Measurements from ENCODE around the gene ABTB2.
"Not testable (repeated sequence)": the region's sequence is repeated elsewhere in the genome, so short reads cannot be mapped to it uniquely, and the experiment has no call there.

Gene ABTB2

DNA sequence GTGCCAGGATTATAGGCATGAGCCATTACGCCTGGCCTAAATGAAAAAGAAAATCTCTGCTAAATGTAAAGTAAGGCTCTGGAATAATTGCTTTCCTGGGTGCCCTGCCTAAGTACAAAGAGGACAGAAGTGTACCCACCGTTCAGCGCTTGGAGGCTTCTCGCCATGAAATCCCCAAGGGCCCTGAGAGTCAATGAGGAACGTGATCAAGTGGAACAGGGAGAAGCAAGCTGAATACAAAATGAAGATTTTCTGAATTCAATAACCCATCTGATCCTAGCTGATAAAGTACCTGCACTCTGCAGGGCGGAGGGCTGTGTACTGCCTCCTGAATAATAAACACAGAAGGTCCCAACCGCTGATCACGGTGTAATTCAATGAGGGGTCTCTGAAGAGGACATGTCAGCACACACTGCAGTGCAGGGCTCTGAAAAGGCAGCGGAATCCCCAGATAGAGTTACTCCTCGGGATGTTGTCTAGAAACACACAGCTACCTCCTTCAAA lies 97.7 kb downstream of the ABTB2 start:
- DNase-seq: no peak

DNA sequence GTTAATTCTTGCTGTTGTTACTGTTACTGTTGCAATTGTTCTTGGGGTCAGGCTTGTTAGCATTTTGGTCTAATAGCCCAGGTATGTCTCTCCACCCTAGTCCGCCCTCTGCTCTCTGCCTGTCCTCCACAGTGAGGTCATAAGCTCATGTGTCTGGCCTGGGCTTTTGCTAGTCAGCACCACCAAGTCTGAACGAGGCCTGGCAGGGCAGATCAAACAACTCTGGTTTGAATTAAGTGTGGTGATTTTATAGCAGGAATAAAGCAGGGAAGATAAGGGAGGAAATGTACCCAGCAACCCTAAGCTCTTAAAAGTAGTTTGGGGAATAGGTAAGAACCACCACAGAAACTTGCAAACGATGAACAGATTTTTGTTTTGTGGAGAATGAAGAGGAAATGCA lies 98.7 kb downstream of the ABTB2 start:
- no peak for DNase-seq

DNA sequence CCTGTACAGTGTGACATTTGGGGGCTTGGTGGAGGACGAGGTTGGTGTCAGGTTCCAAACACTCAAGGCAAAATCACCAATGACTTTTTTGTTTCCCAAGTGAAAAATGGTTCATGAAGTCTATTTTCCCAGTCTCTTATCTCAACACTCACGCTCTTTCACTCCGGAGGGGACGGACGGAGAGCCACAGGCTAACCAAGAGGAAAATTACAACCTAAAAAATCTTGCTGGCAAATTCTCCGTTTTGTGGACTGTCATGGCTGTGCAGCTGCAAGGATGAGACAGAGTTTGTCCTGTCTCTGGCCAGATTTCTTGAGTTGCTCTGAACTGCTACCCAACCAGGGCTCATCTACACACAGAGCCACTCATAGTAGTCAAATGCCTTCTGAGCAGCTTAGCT lies 101.2 kb downstream of the ABTB2 start:
- no peak for DNase-seq

DNA sequence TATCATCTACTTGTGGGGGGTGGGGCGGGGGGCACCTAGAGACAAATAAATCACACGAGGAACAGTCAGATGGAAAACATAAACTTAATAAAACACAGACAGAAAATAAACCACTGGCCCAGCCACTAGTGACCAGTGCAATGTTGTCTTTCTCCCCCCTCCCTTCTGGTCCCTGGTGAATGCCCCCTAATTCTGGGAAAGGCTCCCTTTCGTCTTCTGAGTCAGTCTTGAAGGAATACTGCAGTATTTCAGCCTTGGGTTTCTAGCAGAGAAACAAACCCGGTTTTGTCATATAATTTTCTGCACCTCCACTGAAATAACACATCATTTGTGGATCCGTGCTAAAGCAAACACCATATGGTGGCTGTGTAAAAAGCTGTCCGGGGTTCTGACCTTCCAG lies 101.7 kb downstream of the ABTB2 start:
- DNase-seq: no peak

DNA sequence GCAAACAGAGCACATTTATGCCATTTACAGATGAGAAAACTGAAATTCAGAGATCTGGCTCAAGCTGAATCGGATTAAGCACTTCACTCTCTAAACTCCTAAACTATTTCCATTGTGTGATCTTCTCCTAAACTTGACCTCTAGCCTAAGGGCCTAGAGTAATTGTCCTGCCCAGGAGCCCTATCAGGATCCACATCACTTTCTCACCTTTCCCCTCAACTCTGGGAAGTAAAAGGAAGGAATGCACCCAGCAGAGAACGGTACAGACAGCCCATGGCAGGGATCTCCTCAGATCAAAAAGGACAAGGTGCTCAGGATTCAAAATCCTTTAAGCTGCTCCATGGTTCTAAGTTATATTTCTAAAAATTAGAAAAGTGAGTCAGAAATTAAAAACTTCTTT lies 102.7 kb downstream of the ABTB2 start:
- no peak for DNase-seq

DNA sequence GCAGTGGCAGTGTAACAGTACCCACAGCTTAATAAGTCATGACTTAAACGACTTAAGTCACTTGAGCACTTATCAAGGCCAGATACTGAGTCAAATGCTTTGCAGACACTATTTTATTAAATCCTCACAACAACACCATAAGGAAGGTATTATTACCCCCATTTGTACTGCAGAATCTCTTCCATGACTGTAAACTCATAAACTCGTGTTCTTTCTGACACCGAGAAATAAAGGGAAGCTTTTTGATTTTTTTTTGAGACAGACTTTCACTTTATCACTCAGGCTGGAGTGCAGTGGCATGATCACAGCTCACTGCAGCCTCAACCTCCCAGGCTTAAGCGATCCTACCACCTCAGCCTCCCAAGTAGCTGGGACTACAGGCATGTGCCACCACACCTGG lies 103.8 kb downstream of the ABTB2 start:
- no peak for DNase-seq

DNA sequence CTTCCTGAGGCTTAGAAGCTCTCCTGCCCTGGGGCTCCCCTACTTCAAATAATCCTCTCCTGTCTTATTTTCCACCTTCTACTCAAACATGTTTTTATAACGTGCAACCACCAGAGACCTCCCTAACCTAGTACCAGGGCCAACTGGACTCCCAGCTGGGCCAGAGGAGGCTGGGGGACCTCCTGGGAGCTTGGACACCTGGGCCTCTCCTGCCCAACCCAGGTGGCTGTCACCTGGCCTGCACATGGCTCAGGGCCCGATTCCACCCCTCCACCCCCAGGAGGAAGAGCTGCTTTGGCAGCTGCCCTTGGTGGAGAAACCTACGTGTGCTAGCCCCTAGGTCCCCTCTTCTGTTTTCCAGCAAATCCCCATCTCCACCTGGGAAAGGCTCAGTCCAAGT lies 105.2 kb downstream of the ABTB2 start:
- DNase-seq: no peak

DNA sequence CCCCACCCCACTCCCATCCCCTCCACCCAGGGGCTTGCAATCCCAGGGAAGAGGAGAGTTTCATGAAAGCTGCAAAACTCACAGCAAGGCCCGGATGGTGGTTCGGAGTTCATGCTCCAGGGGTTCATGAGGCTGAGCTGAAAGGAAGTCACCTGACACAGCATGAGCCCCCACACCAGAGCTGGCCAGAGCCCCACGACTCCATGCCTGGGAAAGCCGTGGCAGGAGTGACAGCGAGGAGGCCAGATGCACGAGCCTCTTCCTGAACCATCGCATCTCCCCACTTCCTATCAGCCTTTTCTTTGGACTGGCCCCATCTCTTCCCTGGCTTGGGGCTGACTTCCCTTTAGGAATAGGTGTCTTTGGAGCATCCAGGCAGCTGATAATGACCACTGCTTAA lies 105.8 kb downstream of the ABTB2 start:
- no peak for DNase-seq

DNA sequence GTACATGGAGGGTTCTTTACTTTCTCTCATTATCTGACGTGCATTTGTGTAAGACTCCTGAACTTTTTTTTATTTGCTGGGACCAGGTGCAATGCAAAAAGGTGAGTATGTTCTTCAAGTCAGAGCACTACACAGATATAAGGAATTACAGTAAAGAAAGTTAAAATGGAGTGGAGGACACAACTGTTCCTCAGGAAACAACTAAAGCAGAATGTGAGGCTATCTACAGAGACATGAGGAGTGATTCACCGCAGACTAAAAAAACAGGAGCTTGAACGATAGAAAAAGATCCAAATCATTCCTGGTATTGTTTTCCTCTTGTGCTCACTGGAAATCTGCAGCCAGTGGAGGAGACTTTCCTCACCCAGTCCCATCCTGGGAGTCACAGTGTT lies 106.2 kb downstream of the ABTB2 start:
- DNase-seq: no peak

DNA sequence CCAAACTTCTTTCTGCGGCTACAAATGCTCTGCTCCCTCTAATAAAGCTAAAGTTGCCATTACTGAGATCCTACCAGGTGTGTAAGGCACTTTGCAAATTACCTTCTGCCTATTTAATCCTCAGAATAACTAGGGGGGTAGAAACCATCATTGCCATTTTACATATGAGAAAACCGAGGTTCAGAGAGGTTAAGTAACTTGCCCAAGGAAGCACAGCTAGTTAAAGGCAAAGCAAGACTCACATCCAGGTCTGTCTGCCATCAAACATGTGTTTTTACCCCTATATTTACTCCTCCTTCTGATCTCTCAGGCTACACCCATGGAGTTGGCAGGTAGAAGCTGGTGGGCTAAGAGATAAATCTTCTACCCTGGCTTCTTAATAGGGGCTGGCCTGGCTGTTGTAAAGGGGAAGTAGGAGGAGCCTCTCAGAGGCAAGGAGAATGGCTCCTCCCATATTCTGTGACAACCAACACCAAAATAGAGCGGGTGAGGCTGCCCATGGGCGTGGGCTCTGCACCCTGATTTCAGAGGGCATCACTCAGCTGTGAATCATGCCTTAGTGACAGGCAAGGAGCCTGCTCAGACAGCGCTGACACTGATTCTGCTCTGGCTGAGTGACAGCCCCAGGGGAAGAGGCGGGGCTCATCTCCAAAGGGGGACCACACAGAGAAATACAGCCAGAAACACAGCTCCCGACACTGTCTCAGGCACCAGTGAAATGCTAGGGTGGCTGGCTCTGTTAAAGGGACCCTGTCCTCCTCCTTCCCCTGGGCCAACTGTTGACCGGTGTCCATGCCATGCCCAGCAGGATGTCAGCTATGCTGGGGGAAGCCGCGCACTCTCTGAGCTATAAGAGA lies 106.8 kb downstream of the ABTB2 start:
- DNase-seq: peak in 1 of 2 donors; percentile 23

DNA sequence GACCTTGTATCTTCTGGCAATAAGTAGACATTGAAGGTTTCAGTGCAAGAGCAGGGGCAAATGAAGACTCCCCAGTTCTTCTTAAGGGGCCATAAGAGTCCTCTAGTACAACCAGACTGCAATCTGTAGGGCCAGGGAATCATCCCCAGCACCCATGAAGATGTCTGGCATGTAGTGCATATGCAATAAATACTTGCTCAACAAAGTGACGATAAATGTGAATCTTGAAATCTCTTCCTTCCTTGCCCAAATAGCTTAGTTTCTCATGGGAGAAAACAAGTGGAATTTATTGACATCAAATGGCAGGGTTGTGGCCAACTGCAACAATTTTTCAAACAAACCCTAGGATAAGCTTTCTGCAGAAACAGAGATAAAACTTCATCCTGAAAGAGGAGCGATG lies 107.6 kb downstream of the ABTB2 start:
- no peak for DNase-seq

DNA sequence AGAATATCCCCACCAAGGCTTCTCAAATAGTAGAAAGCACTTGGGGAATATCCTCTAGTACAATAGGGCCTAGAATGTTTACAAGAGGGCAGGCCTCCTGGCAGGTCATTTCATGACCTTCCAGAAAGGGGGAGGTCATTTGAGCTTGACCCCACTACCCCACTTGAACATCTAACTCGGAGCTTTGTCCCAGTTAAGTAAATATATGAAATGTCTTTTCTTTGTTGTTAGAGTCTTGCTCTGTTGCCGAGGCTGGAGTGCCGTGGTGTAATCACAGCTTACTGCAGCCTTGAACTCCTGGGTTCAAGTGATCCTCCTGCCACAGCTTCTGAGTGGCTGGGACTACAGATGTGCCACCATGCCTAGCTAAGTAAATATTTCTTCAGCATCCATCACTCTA lies 108.4 kb downstream of the ABTB2 start:
- DNase-seq: no peak

DNA sequence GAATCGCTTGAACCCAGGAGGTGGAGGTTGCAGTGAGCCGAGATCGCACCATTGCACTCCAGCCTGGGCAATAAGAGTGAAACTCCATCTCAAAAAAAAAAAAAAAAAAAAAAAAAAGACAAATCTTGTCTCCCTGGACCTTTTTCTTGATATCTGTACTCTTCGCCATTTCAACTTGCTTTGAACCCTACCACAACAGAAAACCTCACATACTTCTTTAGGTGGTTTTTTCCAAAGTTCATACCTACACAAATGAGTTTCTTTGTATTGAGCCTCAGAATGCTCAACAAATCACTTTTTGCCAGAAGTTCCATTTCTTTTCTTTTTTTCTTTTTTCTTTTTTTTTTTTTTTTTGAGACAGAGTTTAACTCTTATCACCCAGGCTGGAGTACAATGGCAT lies 111.3 kb downstream of the ABTB2 start:
- DNase-seq: not testable (repeated sequence)

DNA sequence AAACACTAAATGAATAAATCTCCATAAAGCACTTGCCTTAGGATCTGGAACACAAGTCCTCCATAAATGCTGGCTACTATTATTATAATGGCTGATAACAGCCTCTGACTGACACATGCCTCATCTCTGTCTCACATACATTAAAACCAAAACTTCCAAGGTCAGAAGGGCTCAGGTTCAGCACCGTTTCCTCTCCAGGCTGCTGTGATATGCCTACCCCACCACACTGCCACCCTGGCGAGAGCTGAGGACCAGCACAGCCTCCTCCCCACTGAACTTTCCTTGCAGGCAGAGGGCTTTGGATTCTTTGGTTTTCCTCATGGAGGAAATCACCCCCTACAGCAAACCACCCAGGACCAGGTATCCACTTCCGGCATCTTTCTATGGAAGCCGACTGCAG lies 112.8 kb downstream of the ABTB2 start:
- DNase-seq: no peak

DNA sequence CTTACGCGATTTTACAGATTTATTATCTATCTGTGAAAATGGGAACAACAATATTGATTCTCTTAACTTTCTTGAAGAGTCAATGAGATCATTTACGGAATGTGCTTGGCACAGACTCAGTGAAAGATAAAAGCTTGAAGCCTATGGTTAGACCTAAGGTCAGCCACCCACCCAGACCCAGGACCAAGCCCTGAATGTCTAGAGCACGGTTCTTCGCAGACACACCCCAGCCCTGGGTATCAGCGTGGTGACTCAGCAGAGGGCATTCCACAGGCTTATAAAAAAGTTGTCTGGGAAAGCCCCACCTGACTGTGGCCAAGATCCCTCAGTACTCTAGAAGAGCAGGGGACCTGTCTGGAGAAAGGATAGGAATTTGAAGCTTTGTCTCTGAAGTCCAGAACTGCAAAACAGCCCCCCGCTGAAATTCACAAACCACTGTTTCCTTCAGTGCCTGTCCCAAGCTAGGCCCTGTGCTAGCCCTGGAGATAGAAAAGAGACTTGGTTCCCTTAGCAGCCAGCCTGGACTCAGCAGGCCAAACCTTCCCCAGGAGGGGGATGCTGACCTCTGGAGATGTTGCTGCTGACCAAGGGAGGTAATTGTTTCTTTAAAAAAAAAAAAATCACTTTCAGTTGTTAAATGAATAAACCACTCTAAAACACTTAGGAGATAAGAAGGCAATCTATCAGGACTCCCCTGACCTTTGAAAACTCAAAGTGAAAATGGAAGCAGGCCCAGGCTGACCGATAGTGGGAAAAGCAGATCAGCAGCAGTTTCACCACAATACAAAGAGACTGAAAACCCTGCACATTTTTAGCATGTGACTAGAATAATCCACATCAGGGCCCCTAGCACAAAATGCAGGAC lies 114.0 kb downstream of the ABTB2 start:
- DNase-seq: no peak

DNA sequence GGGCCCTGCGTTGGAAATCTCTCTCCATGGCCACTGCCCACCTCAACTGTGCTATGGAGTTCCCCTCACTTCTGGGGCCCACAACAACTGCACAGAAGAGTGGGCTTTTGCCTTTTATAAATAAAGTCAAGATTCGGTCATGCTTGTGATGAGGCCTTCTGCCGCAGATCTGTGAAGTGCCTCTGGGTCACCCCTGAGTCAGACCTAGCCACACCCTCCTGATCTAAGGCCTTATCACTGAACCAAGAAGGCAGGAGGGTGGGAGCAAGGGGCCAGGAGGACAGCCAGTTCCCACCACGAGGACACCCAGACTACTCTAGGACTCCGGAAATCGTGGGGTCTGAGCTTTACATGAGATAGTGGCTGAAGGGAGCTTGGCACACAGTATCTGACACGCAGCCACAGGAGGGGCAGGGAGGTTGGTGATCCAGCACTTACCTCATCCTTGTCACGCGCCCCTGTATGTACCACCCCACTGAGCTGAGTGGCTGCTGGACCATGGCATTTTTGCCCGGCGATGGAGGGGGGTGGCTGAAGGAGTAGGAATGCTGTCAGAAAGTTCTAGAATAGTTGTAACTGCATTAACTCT lies 115.7 kb downstream of the ABTB2 start:
- DNase-seq: no peak

DNA sequence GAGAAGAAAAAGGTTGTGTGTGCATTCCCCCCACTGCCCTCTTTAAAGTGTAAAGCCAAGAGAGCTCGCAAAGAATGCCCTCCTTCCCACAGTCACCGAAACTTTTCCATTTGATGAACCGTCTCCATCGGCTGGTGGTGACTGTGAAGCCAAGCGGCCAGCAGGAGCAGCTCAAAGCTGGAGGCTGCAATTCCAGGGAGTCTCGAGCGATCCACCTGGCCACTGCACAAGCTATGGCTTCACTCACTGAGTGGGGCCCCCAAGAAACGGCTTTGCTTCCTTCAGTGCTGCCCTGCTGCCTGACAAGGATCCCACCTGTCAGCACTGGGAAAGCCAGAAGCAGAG lies 117.7 kb downstream of the ABTB2 start:
- DNase-seq: no peak

DNA sequence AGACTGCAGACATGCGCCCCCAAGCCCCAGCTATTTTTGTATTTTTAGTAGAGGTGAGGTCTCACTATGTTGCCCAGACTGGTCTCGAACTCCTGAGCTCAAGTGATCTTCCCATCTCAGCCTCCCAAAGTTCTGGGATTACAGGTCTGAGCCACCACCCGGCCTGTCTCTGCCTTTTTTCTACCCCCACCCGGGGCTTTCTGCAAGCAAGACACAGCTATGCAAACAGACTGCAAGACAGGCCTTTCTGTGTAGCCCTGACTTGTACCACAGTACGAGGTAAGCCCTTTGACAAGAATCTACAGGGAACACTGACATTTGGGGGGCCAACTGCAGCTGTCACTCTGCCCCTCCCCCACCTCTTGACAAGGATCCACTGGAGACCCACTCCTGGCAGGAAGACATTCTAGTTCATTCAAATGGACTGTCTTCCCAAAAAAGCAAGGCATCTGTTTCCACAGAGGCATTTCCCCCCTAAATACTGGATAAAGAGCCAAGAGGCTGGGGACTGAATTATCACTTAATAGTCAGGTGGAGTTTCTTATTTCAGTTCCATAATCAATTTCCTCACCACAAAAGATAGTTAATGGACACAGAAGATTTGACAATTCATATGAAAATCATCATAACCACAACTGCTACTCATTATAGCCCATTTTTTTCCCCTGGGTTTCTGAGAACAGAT lies 118.2 kb downstream of the ABTB2 start:
- no peak for DNase-seq

DNA sequence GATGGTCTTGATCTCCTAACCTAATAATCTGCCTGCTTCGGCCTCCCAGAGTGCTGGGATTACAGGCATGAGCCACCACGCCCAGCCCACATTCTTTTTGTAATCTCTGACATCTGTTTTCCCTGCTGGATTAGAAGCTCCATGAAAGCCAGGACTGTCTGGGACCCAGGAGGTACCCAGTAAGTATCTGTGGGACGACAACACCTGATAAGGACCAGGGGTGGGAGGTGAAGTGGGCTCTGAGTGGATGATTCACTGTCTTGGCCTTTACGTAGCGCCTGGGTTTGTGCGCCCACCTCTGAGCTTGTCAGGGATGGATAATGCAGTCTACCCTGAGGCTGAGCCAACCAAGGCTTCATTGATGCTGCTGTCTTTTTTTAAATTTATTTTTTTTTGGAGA lies 118.8 kb downstream of the ABTB2 start:
- no peak for DNase-seq

DNA sequence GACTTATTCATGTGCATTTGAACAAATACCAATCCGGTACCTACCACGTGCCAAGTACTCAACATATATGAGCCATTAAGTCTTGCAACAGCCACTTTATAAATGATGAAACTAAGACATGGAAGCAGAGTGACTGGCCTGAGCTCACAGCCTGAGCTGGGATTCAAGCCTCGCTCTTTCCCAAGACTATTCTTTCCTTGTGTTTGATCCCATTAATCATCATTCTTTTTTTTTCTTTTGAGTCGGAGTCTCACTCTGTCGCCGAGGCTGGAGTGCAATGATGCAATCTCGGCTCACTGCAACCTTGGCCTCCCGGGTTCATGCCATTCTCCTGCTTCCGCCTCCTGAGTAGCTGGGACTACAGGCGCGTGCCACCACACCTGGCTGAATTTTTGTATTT lies 119.3 kb downstream of the ABTB2 start:
- no peak for DNase-seq

DNA sequence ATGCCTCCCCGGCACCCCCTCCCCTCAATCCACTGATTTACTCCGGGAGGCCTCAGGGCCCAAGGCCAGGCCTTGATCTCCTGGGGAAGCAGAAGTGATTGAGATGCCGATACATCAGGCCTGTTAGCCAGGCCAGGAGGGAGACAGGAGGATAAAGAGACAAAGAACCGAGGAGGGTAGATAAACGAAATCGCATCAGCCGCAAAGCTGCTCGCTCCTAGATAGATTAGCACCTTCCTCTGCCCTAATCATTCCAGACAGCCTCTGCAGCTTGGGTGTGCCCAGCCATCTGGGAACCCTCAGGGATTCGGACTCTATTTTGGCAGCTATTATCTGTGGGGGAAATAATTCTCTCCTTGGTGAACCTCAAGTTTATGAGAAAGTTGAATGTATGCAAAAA lies 121.2 kb downstream of the ABTB2 start:
- no peak for DNase-seq

DNA sequence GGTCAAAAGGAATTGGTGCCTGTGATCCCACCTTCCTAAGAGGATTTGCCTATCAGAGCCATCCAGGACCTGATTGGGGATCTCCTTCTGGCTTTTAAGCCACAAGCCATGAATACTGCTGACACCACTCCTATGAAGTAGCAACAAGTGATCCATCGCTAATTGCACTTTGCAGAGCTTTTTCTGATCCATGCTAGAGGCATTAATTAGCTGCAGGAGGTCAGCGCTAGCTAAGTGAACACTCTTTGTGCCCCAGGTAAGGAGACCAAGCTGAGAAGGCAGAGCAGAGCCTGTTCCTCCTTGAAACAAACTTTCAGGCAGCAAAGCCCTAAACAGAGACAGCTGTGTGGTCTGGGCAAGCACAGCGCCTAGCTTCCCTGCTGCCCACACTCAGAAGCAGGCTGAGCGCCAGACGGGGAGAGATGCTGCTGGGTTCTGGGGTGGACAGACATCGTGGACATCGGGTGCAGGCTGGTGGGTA lies 122.2 kb downstream of the ABTB2 start:
- DNase-seq: no peak

DNA sequence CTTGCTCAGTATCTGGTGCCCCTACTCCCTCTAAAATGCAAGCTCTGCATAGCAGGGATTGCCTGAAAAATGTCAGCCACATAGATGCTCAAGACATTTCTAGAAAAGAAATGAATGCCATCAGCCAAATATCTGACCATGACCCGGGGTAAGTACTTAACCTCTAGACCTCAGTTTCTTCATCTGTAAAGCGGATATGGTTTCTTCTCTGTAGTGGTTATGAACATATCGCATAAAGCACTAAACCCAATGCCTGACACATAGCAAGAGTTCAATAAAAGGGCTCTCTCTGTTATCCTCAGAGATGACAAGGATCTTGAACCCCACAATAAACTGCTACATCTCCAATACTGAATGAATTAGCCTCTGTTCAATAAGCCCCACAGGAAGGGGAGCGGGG lies 122.6 kb downstream of the ABTB2 start:
- DNase-seq: no peak

Data from hippocampal formation (tissue), 2 donors.